AG09309 (cell line): ENCODE results near the gene PPIA.

Source experiments
- DNase-seq: peaks from one replicate; pipeline ENCODE4 v3.0.0-alpha.2; 2010; ENCODE audit warnings: low read depth
- H3K4me3 ChIP-seq: 2 replicates; pipeline ENCODE4 v1.5.1; 2011; ENCODE audit warnings: mild to moderate bottlenecking, low read depth, low read length, moderate library complexity; ENCODE audit not compliant: control insufficient read depth
- TF ChIP-seq, protein P1 (sequence below): IDR thresholded peaks from 2 replicates; pipeline ENCODE4 v1.5.1; 2011; ENCODE audit warnings: mild to moderate bottlenecking, low read depth, low read length, inconsistent platforms; ENCODE audit not compliant: insufficient read depth, control insufficient read depth; ENCODE audit errors: missing control alignments

The PPIA gene

DNA sequence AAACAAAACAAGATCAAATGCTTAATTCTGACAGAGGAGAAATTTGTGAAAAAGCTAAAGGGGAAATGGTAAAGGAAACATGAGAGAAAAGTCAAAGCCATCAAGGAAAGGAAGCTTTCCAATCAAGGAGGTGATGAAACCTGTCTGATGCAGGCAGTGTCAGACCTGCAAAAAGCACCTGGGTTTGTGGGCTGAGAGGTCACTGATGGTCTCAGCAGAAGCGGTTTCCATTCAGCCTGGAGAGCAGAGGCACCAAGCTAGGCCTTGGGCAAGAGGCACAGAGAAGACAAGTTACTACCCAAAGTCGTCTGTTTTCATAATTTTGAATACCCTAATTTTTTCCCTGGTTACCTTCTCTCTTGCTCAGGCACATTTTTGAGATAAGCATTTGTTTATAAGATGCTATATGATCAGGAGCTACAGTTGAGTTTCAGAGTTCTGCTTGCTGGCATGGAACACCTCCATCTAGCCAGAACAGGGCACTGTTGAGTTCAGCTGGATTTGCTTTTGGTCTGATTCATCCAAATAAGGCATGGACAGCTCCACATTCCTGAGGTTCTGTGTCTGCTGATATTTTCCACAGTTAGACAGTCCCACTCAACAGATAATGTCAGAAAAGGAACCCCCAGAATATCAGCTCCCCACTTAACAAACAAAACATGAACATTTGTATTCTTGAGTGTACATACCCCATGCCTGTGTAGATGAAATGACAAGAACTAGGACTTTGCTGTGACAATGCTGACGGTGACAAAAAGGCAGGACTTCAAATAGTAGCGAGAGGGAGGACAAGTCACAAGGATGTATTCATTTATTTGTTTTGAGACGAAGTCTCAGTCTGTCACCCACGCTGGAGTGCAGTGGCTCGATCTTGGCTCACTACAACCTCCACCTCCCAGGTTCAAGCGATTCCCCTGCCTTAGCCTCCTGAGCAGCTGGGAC lies 4.9 kb upstream of the PPIA start:
- DNase-seq, result no peak
- H3K4me3 ChIP-seq, result no peak overlapping the region
- TF ChIP-seq, protein P1, sequence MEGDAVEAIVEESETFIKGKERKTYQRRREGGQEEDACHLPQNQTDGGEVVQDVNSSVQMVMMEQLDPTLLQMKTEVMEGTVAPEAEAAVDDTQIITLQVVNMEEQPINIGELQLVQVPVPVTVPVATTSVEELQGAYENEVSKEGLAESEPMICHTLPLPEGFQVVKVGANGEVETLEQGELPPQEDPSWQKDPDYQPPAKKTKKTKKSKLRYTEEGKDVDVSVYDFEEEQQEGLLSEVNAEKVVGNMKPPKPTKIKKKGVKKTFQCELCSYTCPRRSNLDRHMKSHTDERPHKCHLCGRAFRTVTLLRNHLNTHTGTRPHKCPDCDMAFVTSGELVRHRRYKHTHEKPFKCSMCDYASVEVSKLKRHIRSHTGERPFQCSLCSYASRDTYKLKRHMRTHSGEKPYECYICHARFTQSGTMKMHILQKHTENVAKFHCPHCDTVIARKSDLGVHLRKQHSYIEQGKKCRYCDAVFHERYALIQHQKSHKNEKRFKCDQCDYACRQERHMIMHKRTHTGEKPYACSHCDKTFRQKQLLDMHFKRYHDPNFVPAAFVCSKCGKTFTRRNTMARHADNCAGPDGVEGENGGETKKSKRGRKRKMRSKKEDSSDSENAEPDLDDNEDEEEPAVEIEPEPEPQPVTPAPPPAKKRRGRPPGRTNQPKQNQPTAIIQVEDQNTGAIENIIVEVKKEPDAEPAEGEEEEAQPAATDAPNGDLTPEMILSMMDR, result peak; percentile 46

DNA sequence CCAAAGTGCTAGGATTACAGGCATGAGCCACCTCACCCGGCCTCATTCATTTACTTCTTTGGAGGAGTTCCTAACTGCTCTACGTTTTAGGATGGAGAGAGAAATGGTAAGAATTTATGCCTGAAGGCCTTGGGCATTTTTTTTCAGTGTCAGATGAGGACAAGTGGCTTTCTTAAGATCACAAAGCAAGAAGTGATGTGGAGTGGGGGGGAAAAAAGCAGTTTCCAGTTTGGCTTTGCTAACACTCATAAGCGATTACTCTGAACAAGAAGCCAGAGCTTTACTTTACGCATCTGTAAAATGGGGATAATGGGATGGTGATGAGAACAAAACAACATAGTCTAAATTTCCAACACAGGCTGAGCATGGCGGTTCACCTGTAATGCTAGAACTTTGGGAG lies 2.6 kb upstream of the PPIA start:
- TF ChIP-seq, protein P1, result no peak
- H3K4me3 ChIP-seq, result no peak overlapping the region
- DNase-seq, result no peak

GRCh38 chr7:44794331-44794730 lies 2.1 kb upstream of the PPIA start:
- no peak overlapping the region for H3K4me3 ChIP-seq
- DNase-seq, result no peak
- TF ChIP-seq, protein P1, result no peak

DNA sequence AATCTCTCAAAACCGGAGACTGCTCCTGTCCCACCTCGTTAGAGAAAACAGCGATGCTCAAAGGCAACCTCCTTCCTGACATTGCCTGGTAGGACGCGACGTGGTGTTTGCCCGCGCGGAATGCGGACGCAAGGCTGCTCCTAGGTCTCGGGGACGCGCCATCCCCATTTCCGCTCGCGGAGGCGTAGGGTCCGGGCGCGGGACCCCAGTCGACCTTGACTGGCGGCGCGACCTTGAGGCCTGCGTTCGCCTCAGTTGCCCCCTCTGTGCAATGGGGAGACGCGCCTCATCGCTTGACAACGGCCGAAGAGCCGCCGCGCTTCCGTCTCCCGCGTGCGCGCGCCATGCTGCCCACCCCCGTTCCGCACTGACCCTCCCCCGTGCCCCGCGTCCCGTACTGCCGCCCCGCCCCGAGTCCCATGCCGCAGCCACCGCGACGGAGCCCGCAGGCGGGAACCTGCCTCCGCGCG lies 412 bp upstream of the PPIA start:
- DNase-seq, result no peak
- H3K4me3 ChIP-seq, result peak overlapping the region; percentile 56
- TF ChIP-seq, protein P1, result no peak

GRCh38 chr7:44797329-44798258 lies 1.1 kb downstream of the PPIA start:
- TF ChIP-seq, protein P1, result peak; percentile 42
- peak overlapping the region; percentile 56 for H3K4me3 ChIP-seq

DNA sequence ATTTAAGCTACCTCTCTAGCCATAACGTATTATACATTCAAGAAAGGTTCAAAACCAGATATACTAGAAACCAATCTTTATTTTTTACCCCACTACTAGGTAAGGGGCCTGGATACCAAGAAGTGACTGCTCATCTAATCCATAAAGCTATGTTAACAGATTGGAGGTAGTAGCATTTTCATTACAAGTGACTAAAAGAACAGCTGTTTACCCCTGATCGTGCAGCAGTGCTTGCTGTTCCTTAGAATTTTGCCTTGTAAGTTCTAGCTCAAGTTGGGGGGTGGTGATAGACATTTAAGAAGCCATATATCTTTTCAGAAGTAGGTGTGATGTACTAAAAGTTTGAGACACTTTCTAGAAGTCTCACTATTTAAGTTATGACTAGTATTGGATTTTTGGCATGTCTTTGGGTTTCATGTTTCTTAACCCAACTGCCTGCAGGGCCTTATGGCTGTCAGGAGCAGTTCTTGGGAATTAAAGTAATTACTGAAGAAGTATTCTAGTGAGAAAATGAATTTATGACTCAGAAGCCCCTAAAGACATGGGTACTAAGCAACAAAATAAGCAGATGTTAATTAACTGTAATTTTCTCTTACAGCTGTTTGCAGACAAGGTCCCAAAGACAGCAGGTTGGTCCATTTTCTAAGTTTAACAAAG lies 2.3 kb downstream of the PPIA start:
- no peak for DNase-seq
- TF ChIP-seq, protein P1, result no peak
- peak overlapping the region; percentile 56 for H3K4me3 ChIP-seq

More at GRCh38 chr7:44797329-44798258, 1.1 kb downstream of the PPIA start:
- peak; percentile 52 for DNase-seq
